ENCODE data around the gene RFC1.
"Not testable (repeated sequence)": the region's sequence is repeated elsewhere in the genome, so short reads cannot be mapped to it uniquely, and the experiment has no call there.

RFC1 gene

DNA sequence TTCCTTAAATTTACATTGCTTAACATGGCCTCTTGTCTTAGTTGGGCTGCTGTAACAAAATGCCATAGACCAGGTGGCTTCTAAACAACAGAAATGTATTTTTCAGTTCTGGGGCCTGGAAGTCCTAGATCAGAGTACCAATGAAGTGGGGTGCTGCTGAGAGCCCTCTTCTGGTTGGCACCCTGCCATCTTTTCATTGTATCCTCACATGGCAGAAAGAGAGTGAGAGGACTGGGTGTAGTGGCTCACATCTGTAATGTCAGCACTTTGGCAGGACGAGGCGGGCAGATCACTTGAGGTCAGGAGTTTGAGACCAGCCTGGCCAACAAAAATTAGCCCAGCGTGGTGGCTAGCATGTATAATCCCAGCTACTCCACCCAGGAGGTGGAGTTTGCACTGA is 28.5 kb upstream of the RFC1 start:
- CTCF ChIA-PET = no interaction called here
- TF ChIP-seq, protein P1, sequence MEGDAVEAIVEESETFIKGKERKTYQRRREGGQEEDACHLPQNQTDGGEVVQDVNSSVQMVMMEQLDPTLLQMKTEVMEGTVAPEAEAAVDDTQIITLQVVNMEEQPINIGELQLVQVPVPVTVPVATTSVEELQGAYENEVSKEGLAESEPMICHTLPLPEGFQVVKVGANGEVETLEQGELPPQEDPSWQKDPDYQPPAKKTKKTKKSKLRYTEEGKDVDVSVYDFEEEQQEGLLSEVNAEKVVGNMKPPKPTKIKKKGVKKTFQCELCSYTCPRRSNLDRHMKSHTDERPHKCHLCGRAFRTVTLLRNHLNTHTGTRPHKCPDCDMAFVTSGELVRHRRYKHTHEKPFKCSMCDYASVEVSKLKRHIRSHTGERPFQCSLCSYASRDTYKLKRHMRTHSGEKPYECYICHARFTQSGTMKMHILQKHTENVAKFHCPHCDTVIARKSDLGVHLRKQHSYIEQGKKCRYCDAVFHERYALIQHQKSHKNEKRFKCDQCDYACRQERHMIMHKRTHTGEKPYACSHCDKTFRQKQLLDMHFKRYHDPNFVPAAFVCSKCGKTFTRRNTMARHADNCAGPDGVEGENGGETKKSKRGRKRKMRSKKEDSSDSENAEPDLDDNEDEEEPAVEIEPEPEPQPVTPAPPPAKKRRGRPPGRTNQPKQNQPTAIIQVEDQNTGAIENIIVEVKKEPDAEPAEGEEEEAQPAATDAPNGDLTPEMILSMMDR (IDR thresholded peaks at IDR 0.05; ENCODE audit: control extremely low read depth, extremely low read depth, low read depth, missing control alignments) = no peak
- DNase-seq (ENCODE audit: extremely low spot score) = no peak
- POLR2A ChIA-PET = no interaction called here

DNA sequence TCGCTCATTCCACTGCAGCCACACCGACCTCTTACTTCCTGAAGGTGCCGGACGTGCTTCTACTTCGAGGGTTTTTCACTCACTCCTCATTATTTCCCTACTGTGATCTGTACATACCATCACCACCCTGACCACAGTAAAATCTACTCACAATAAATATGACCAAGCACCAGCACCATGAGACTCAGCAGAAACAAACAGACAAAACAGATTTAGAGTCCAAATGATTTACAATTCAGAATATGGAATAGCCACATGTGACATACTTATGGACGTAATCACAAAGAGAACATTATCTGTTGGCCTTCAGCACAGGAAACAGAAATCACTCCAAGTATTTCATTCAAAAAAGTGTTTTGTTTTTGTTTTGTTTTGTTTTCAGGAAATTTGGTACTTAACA is 24.4 kb upstream of the RFC1 start:
- TF ChIP-seq, protein P1 (IDR thresholded peaks at IDR 0.05; ENCODE audit: control extremely low read depth, extremely low read depth, low read depth, missing control alignments) = no peak
- CTCF ChIA-PET = no interaction called here
- POLR2A ChIA-PET = no interaction called here
- DNase-seq (ENCODE audit: extremely low spot score) = no peak

DNA sequence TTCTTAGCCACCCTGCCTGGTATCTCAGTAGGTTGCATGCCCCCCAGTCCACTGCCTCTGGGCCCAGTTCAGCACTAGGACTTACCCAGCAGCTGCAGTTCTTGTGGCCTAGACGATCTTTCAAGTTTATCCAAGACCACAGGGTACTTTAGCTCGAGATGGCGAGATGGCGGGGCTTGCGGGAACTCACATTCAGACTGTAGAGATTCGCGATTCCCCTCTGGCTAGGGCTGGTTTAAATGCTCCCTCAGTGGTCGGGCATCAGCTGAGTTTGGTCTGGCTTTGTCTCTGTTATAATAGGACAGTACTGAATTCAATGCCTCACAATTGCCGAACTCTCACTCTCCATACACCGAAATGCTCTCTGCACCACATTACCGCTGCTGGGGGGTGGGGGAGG is 18.4 kb upstream of the RFC1 start:
- DNase-seq (ENCODE audit: extremely low spot score) = no peak
- CTCF ChIA-PET = interaction anchor here (0.9 to 1.6 kb wide), 5 partner anchors 10 to 44 kb away, joined by 3 to 6 read pairs (median 4); no protein-coding TSS in a partner anchor
- TF ChIP-seq, protein P1 (IDR thresholded peaks at IDR 0.05; ENCODE audit: control extremely low read depth, extremely low read depth, low read depth, missing control alignments) = no peak
- POLR2A ChIA-PET = no interaction called here

DNA sequence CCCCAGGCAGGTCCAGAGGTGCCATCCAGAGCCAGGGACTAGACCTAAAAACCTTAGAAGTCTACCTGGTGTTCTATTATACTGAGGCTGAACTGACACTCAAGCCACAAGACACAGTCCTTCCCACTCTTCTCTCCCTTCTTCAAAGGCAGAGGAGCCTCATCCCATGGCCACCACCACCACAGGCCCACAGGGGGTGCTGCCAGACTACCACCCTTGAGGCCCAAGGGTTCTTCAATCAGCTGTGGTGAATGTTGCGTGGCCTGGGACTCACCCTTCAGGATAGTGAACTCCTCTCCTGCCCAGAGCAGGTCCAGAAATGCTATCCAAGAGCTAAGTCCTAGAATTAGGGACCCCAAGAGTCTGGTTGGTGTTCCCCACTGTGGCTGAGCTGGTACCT is 17.5 kb upstream of the RFC1 start:
- DNase-seq (ENCODE audit: extremely low spot score) = no peak
- ChIA-PET CTCF (interaction anchor here (0.9 to 1.4 kb wide), 4 partner anchors 12 to 45 kb away, joined by 3 to 5 read pairs (median 4); no protein-coding TSS in a partner anchor), POLR2A (no interaction called here)
- TF ChIP-seq, protein P1 (IDR thresholded peaks at IDR 0.05; ENCODE audit: control extremely low read depth, extremely low read depth, low read depth, missing control alignments) = no peak

DNA sequence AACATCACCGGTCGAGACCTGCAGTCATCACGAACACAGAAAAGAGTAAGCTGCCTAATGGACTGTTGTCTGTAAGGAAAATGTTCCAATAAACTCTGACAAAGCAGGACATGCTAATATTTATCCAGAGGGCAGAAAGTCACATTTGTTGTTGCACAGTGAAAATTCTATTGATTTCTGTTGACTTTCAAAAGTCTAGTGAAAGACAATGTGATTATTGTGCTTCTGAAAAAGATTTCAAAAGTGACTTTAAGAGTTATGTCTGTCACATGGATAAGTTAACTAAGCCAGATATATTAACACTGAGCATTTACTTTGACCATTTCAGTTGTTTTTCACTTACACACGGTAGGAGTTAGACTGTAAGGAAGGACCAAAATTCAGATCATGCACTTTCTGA is 9.3 kb upstream of the RFC1 start:
- no peak for DNase-seq (ENCODE audit: extremely low spot score)
- POLR2A ChIA-PET = no interaction called here
- TF ChIP-seq, protein P1 (IDR thresholded peaks at IDR 0.05; ENCODE audit: control extremely low read depth, extremely low read depth, low read depth, missing control alignments) = no peak
- CTCF ChIA-PET = no interaction called here

DNA sequence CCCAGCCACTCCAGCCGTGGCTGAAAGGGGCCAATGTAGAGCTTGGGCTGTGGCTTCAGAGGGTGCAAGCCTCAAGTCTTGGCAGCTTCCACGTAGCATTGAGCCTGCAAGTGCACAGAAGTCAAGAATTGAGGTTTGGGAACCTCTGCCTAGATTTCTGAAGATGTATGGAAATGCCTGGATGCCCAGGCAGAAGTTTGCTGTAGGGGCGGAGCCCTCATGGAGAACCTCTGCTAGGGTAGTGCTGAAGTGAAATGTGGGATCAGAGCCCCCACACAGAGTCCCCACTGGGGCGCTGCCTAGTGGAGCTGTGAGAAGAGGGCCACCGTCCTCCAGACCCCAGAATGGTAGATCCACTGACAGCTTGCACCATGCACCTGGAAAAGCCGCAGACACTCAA is 5.0 kb upstream of the RFC1 start:
- POLR2A ChIA-PET; DNase-seq (ENCODE audit: extremely low spot score); CTCF ChIA-PET: not testable (repeated sequence)

DNA sequence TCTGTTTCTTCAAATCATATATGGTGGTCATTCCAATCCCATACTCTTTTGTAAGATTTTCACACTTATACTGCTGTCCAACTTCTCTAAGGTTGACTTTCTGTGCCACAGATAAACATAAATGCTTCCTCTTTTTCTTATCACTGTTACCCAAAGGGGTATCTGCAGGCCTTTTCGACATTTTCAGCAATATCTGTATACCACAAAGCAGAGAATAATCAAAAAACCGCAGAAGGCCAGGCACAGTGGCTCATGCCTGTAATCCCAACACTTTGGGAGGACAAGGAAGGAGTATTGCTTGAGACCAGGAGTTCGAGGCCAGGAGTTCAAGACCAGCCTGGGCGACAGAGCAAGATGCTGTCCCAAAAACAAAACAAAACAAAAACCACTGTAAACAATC is 3.1 kb upstream of the RFC1 start:
- CTCF ChIA-PET = no interaction called here
- no peak for DNase-seq (ENCODE audit: extremely low spot score)
- POLR2A ChIA-PET = no interaction called here
- TF ChIP-seq, protein P1 (IDR thresholded peaks at IDR 0.05; ENCODE audit: control extremely low read depth, extremely low read depth, low read depth, missing control alignments) = no peak
